K562 (cell line): ENCODE measurements around the gene CFAP92. TPM values are rescaled to one million over a fixed set of nuclear protein-coding genes. Genes with fewer than 3 reads are reported as not detected.

Experiments
- ATAC-seq: fragments of 200-7000 bp; cut with Tn5 transposase; 3 replicates; pipeline ENCODE4 v1.9.1; 2020; ENCODE audit warnings: moderate library complexity
- BruUV-seq: library from RNA; stranded (reverse); fragments of 400-500 nt; replicated peaks from 2 replicates; lab custom pipeline; 2021; lab: Mats Ljungman, UMichigan
- CTCF ChIA-PET: fragments of 300-600 bp; formaldehyde crosslinking; extraction: SDS; loops from one replicate; lab custom pipeline; 2021; ENCODE audit warnings: low intra/inter-chr PET ratio; lab: Yijun Ruan, JAX
- POLR2A ChIA-PET: fragments of 300-600, 350-650 bp; sonication (Branson Sonifier 250); formaldehyde crosslinking; extraction: SDS; loops from one replicate; lab custom pipeline; 2021; ENCODE audit warnings: antibody characterized with exemption, inconsistent platforms; lab: Yijun Ruan, JAX
- DNase-seq, 4 experiments: peaks; one replicate each; pipeline versions ENCODE4 v3.0.0 to v3.0.0-alpha.2; 2011 to 2018; ENCODE audit warnings: low spot score in 3 of 4, mixed read lengths in 3 of 4; ENCODE audit errors: extremely low read depth in 1 of 4
- FAIRE-seq: peaks from 2 replicates; lab custom pipeline; 2011; peaks lifted over from hg19 to GRCh38; lab: Jason Lieb, UNC
- H2AFZ ChIP-seq: 2 replicates; pipeline ENCODE4 v1.6.0; 2011; ENCODE audit warnings: low read depth, low read length, control low read depth, inconsistent platforms
- H3K27ac ChIP-seq: fragments of 200-600 bp; 3 replicates; pipeline ENCODE4 v1.8.0; 2011; ENCODE audit warnings: low read depth, mild to moderate bottlenecking, control low read depth, inconsistent platforms, low read length, moderate library complexity, mixed read lengths; ENCODE audit errors: extremely low read depth
- H3K27me3 ChIP-seq, 2 experiments: fragments of 300-600 bp in 1 of 2; 2 replicates in 1 of 2; 3 replicates in 1 of 2; pipeline versions ENCODE4 v1.6.0 to v1.8.0; 2011; ENCODE audit warnings: inconsistent platforms in 2 of 2, low read length in 2 of 2, mild to moderate bottlenecking in 1 of 2, mixed read lengths in 1 of 2, moderate library complexity in 1 of 2; ENCODE audit not compliant: control insufficient read depth in 2 of 2, insufficient read depth in 2 of 2
- H3K36me3 ChIP-seq: fragments of 300-600 bp; 3 replicates; pipeline ENCODE4 v1.8.0; 2011; ENCODE audit warnings: mild to moderate bottlenecking, low read length, inconsistent platforms; ENCODE audit not compliant: control insufficient read depth, insufficient read depth
- H3K4me1 ChIP-seq, 2 experiments: fragments of 200-600 bp in 1 of 2; replicated peaks in 1 of 2; 2 replicates in 1 of 2; 3 replicates in 1 of 2; pipeline versions ENCODE4 v1.5.1 to v1.8.0; 2011; ENCODE audit warnings: inconsistent platforms in 2 of 2, low read length in 2 of 2, mild to moderate bottlenecking in 1 of 2, mixed read lengths in 1 of 2, moderate library complexity in 1 of 2; ENCODE audit not compliant: control insufficient read depth in 2 of 2, insufficient read depth in 2 of 2
- H3K4me2 ChIP-seq: 2 replicates; pipeline ENCODE4 v1.6.1; 2011; ENCODE audit warnings: low read length, control low read depth, inconsistent platforms, mixed read lengths; ENCODE audit not compliant: insufficient read depth
- H3K4me3 ChIP-seq: fragments of 200-600 bp; sonication (generic), shearing (Covaris generic); 2 replicates; pipeline ENCODE4 v1.5.1; 2016; ENCODE audit warnings: control low read depth, inconsistent platforms
- H3K79me2 ChIP-seq: fragments of 200-600 bp; 3 replicates; pipeline ENCODE4 v1.8.0; 2011; ENCODE audit warnings: low read length, inconsistent platforms; ENCODE audit not compliant: control insufficient read depth, insufficient read depth
- H3K9ac ChIP-seq, 2 experiments: 2 replicates each; pipeline versions ENCODE4 v1.6.0 to v1.6.1; 2011; ENCODE audit warnings: low read depth in 2 of 2, low read length in 2 of 2, control low read depth in 1 of 2, inconsistent platforms in 1 of 2, mild to moderate bottlenecking in 1 of 2, mixed read lengths in 1 of 2; ENCODE audit not compliant: insufficient read depth in 1 of 2
- H3K9me1 ChIP-seq: one replicate; pipeline ENCODE4 v1.6.0; 2011; ENCODE audit warnings: inconsistent platforms, mild to moderate bottlenecking, low read length, moderate library complexity; ENCODE audit not compliant: control insufficient read depth, insufficient read depth
- H3K9me3 ChIP-seq: replicated peaks from 2 replicates; pipeline ENCODE4 v1.5.1; 2011; ENCODE audit warnings: low read depth, low read length, inconsistent platforms; ENCODE audit not compliant: control insufficient read depth, insufficient read depth
- H4K20me1 ChIP-seq: replicated peaks from 2 replicates; pipeline ENCODE4 v1.6.1; 2011; ENCODE audit warnings: low read length, inconsistent platforms, mixed read lengths; ENCODE audit not compliant: control insufficient read depth, insufficient read depth
- CHD2 ChIP-seq: IDR thresholded peaks from 2 replicates; pipeline ENCODE4 v1.6.1; 2011; ENCODE audit warnings: low read depth, low read length
- CREB1 ChIP-seq, 2 experiments: sonication (generic) in 1 of 2; formaldehyde crosslinking in 1 of 2; IDR thresholded peaks; 2 replicates each; pipeline versions ENCODE4 v1.6.1 to v1.8.0; 2012 to 2022; ENCODE audit warnings: inconsistent platforms in 1 of 2, mild to moderate bottlenecking in 1 of 2, missing genetic modification reagents in 1 of 2, moderate library complexity in 1 of 2
- CREBBP ChIP-seq: IDR thresholded peaks from one replicate; pipeline ENCODE4 v1.6.1; 2012; ENCODE audit warnings: low read depth, mild to moderate bottlenecking, control low read depth, inconsistent platforms, low read length
- MCM3 ChIP-seq: fragments of 450-650 bp; IDR thresholded peaks from 2 replicates; pipeline ENCODE4 v1.6.1; 2016
- MEIS2 ChIP-seq: fragments of 450-650 bp; IDR thresholded peaks from 2 replicates; pipeline ENCODE4 v1.6.1; 2014; ENCODE audit warnings: mild to moderate bottlenecking; ENCODE audit not compliant: partially characterized antibody
- SETDB1 ChIP-seq: IDR thresholded peaks from one replicate; pipeline ENCODE4 v1.6.1; 2012; ENCODE audit warnings: low read length, control low read depth, inconsistent platforms
- WGBS: fragments of 100-300 bp; shearing (Covaris generic); methylation state at CpG from one replicate; pipeline ENCODE4 v1.1.6; 2016; ENCODE audit warnings: low coverage, mixed read lengths; ENCODE audit not compliant: insufficient coverage; ENCODE audit errors: missing lambda C conversion rate; 5-methylcytosine and 5-hydroxymethylcytosine counted together
- in situ Hi-C: fragments of 300-500 bp; cut with MboI; formaldehyde crosslinking; loops from 4 replicates; pipeline ENCODE4 v1.15.0; 2018; ENCODE audit warnings: inconsistent platforms, mixed read lengths
- intact Hi-C: fragments of 100-400 bp; cut with micrococcal nuclease; formaldehyde crosslinking; loops from 2 replicates; pipeline ENCODE4 v1.14.2; 2022
- polyA plus RNA-seq, 8 experiments: library from polyadenylated mRNA; depleted of rRNA in 4 of 8; stranded (reverse) in 5 of 8; unstranded in 3 of 8; fragments of >200 nt; fragmentation: Nextera tagmentation in 2 of 8; fragmentation: Illumina TruSeq in 1 of 8; extraction: Ambion mirVana in 2 of 8; extraction: Trizol in 1 of 8; gene quantifications; 2 replicates each; pipeline versions ENCODE4 v1.2.1 to v1.2.3, GENCODE V29; 2011 to 2014; ENCODE audit warnings: inconsistent platforms in 1 of 8, missing spikeins in 1 of 8
- total RNA-seq, 7 experiments: library from RNA; depleted of rRNA in 6 of 7; stranded (reverse); fragments of >200 nt in 6 of 7; fragmentation: Illumina TruSeq in 2 of 7; extraction: Trizol in 2 of 7; gene quantifications; 2 replicates each; pipeline versions ENCODE4 v1.2.1 to v1.2.3, GENCODE V29; 2011 to 2021; ENCODE audit warnings: low replicate concordance in 1 of 7
- TF ChIP-seq, protein P1 (sequence below): fragments of 450-650 bp; IDR thresholded peaks from 2 replicates; pipeline ENCODE4 v1.7.0; 2016; ENCODE audit warnings: borderline replicate concordance
- TF ChIP-seq, protein P2 (sequence below): fragments of 450-650 bp; conservative IDR thresholded peaks from 2 replicates; pipeline ENCODE4 v1.6.1; 2016; ENCODE audit warnings: missing genetic modification characterization, low read depth, mild to moderate bottlenecking, control low read depth, missing compliant biosample characterization

CFAP92 gene
- total and polyA plus RNA-seq, 9 of the 15 experiments (the other 6 are each of a cell fraction or from before 2014, with no cell fraction given), result 0.06 to 0.62 (median 0.36) TPM

DNA sequence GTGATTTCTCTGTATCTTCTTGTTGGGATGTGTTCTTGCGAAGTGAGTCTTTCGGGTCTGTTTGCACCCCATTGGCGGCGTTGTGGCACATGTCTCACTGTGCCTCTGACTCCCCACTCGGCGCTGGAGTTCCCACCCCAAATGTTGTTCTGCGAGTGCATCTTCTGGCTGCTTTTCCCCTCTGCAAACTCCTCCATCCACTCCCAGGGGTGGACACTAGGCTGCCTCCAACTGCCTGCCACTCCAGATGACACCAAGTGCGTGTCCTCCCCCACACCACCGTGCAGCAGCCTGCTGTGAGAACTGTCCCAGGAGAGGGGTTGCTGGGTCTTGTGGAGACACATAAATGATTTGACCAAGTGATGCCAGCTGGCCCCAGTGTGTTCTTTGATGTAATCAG is 24.9 kb upstream of the CFAP92 start:
- intact Hi-C loops, result loop anchor here (5.0 kb wide), 1 partner anchor 141 kb away; the partner anchor contains the start of gene ACAD9
- Histone ChIP-seq H3K36me3 (no peaks in the 10 kb centered on the region), H3K4me3 (no peak overlapping the region), H2AFZ (no peak overlapping the region), H3K9ac (peak overlapping the region in 1 of 2 experiments; percentile 46; a peak in 2 of 4 replicates), H3K4me2 (no peak overlapping the region)
- no peak for FAIRE-seq
- no peak for TF ChIP-seq MCM3
- no peak for TF ChIP-seq CHD2
- TF ChIP-seq, protein P1, sequence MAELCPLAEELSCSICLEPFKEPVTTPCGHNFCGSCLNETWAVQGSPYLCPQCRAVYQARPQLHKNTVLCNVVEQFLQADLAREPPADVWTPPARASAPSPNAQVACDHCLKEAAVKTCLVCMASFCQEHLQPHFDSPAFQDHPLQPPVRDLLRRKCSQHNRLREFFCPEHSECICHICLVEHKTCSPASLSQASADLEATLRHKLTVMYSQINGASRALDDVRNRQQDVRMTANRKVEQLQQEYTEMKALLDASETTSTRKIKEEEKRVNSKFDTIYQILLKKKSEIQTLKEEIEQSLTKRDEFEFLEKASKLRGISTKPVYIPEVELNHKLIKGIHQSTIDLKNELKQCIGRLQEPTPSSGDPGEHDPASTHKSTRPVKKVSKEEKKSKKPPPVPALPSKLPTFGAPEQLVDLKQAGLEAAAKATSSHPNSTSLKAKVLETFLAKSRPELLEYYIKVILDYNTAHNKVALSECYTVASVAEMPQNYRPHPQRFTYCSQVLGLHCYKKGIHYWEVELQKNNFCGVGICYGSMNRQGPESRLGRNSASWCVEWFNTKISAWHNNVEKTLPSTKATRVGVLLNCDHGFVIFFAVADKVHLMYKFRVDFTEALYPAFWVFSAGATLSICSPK, result no peak
- no peak for TF ChIP-seq CREBBP
- no peak for TF ChIP-seq SETDB1
- TF ChIP-seq, protein P2, sequence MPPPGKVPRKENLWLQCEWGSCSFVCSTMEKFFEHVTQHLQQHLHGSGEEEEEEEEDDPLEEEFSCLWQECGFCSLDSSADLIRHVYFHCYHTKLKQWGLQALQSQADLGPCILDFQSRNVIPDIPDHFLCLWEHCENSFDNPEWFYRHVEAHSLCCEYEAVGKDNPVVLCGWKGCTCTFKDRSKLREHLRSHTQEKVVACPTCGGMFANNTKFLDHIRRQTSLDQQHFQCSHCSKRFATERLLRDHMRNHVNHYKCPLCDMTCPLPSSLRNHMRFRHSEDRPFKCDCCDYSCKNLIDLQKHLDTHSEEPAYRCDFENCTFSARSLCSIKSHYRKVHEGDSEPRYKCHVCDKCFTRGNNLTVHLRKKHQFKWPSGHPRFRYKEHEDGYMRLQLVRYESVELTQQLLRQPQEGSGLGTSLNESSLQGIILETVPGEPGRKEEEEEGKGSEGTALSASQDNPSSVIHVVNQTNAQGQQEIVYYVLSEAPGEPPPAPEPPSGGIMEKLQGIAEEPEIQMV (tag), result no peak
- no peak for TF ChIP-seq MEIS2
- no peak for TF ChIP-seq CREB1 (IDR thresholded peaks at IDR 0.05)
- TF ChIP-seq CREB1 (CRISPR knock-in tag; IDR thresholded peaks at IDR 0.05), result no peak
- TF ChIP-seq, all 486 proteins: peak for 0
- in situ Hi-C loops, result no loop called here
- POLR2A ChIA-PET, result no interaction called here
- no peak for DNase-seq
- CTCF ChIA-PET, result no interaction called here
- H3K4me1 ChIP-seq, result peaks cover 27 to 42% of the 10 kb centered on the region in 2 experiments
- H3K79me2 ChIP-seq, result no peaks in the 10 kb centered on the region
- no peaks in the 10 kb centered on the region for H3K27me3 ChIP-seq
- no peaks in the 10 kb centered on the region for H3K9me3 ChIP-seq
- H3K27ac ChIP-seq, result no peak overlapping the region
- WGBS, result 68% methylated on average over 8 of the region's 9 CpGs
- peaks cover 3% of the 10 kb centered on the region for H3K9me1 ChIP-seq
- BruUV-seq, result no TSS peak
- 0 out of 2 replicates have a peak, but pooled peaks cover 10% of the 10 kb centered on the region for H4K20me1 ChIP-seq
- no peak for ATAC-seq
